ENCODE data around the gene MYO18A.

Gene MYO18A

GRCh38 chr17:29048440-29049368 lies 131.5 kb downstream of the MYO18A start:
- no peak for DNase-seq

GRCh38 chr17:29046473-29046839 lies 133.7 kb downstream of the MYO18A start:
- no peak for DNase-seq

GRCh38 chr17:29045734-29046472 lies 134.3 kb downstream of the MYO18A start:
- no peak for DNase-seq

- DNase-seq: no peak
These were observed 135.2 kb downstream of the MYO18A start for GRCh38 chr17:29045026-29045425.

- no peak for DNase-seq
These were observed 136.6 kb downstream of the MYO18A start for GRCh38 chr17:29043539-29044145.

- DNase-seq: no peak
These were observed 137.3 kb downstream of the MYO18A start, which contains the start of gene PIPOX for GRCh38 chr17:29042679-29043538. Gene PIPOX, plus strand, starts transcription at chr17:29043141. Its CDS starts 85 bp downstream, at chr17:29043226.

GRCh38 chr17:29042026-29042678 lies 138.0 kb downstream of the MYO18A start:
- DNase-seq: no peak

- no peak for DNase-seq
These were observed 138.6 kb downstream of the MYO18A start for GRCh38 chr17:29041571-29041970.

- DNase-seq: no peak
These were observed 139.1 kb downstream of the MYO18A start for GRCh38 chr17:29041091-29041490.

GRCh38 chr17:29039764-29040598 lies 140.2 kb downstream of the MYO18A start:
- DNase-seq: no peak

- DNase-seq: no peak
These were observed 142.0 kb downstream of the MYO18A start for GRCh38 chr17:29038085-29038795.

GRCh38 chr17:29037739-29038084 lies 142.5 kb downstream of the MYO18A start:
- no peak for DNase-seq

GRCh38 chr17:29036584-29036983 lies 143.6 kb downstream of the MYO18A start:
- no peak for DNase-seq

- DNase-seq: no peak
These were observed 145.7 kb downstream of the MYO18A start for GRCh38 chr17:29034510-29034909.

GRCh38 chr17:29032857-29033197 lies 147.4 kb downstream of the MYO18A start:
- no peak for DNase-seq

- DNase-seq: no peak
These were observed 148.0 kb downstream of the MYO18A start for GRCh38 chr17:29032013-29032856.

- no peak for DNase-seq
These were observed 148.7 kb downstream of the MYO18A start for GRCh38 chr17:29031488-29031887.

- no peak for DNase-seq
These were observed 155.8 kb downstream of the MYO18A start for GRCh38 chr17:29024316-29024952.

- no peak for DNase-seq
These were observed 158.1 kb downstream of the MYO18A start for GRCh38 chr17:29022074-29022473.
